Thyroid gland (tissue), 4 donors: ENCODE measurements around the gene PLEKHH1. TPM values are rescaled to one million over a fixed set of nuclear protein-coding genes. Genes with fewer than 3 reads are reported as not detected.

Source experiments
- DNase-seq, 2 donors: peaks; one replicate each; pipeline ENCODE4 v3.0.0-alpha.2; 2019
- H3K27ac ChIP-seq, 3 donors: fragments of 200-600 bp; sonication (generic); 1 replicate in 2 of 3; 2 replicates in 1 of 3; pipeline ENCODE4 v1.5.1; 2016 to 2019; ENCODE audit warnings: mild to moderate bottlenecking in 1 of 3, moderate library complexity in 1 of 3
- H3K27me3 ChIP-seq: fragments of 200-600 bp; sonication (generic); one replicate; pipeline ENCODE4 v1.5.1; 2019
- H3K36me3 ChIP-seq, 2 donors: fragments of 200-600 bp; sonication (generic); one replicate each; pipeline ENCODE4 v1.5.1; 2016 to 2019
- H3K4me1 ChIP-seq, 2 donors: fragments of 200-600 bp; sonication (generic); one replicate each; pipeline ENCODE4 v1.5.1; 2017 to 2019
- H3K4me3 ChIP-seq, 3 donors: fragments of 200-600 bp; sonication (generic); replicated peaks in 1 of 3; 1 replicate in 2 of 3; 2 replicates in 1 of 3; pipeline ENCODE4 v1.5.1; 2016; ENCODE audit warnings: mild to moderate bottlenecking in 1 of 3
- H3K9me3 ChIP-seq: fragments of 200-600 bp; sonication (generic); one replicate; pipeline ENCODE4 v1.5.1; 2017
- CTCF ChIP-seq, 6 experiments: fragments of 200-600 bp in 3 of 6; fragments of 450-650 bp in 3 of 6; sonication (generic) in 3 of 6; IDR thresholded peaks; one replicate each; pipeline ENCODE4 v1.5.1; 2016 to 2019; ENCODE audit warnings: antibody characterized with exemption in 6 of 6, mild to moderate bottlenecking in 2 of 6, inconsistent platforms in 1 of 6, moderate library complexity in 1 of 6
- POLR2A ChIP-seq, 2 donors: fragments of 450-650 bp; IDR thresholded peaks; one replicate each; pipeline ENCODE4 v1.6.1; 2017; ENCODE audit warnings: antibody characterized with exemption in 2 of 2, mild to moderate bottlenecking in 2 of 2, moderate library complexity in 1 of 2
- WGBS, 2 donors: methylation state at CpG; one replicate each; pipeline ENCODE4 v1.1.5; 2017; 5-methylcytosine and 5-hydroxymethylcytosine counted together
- intact Hi-C: fragments of 100-400 bp; cut with DNase I; formaldehyde crosslinking; loops from one replicate; pipeline ENCODE4 v1.15.1; 2023
- total RNA-seq, 4 donors: library from RNA; depleted of rRNA; stranded (reverse); fragments of >200 nt; gene quantifications; one replicate each; pipeline ENCODE4 v1.2.3, GENCODE V29; 2016

PLEKHH1 gene
- total RNA-seq, 4 donors from 2014 or later = 225 to 336 (median 241) TPM

DNA sequence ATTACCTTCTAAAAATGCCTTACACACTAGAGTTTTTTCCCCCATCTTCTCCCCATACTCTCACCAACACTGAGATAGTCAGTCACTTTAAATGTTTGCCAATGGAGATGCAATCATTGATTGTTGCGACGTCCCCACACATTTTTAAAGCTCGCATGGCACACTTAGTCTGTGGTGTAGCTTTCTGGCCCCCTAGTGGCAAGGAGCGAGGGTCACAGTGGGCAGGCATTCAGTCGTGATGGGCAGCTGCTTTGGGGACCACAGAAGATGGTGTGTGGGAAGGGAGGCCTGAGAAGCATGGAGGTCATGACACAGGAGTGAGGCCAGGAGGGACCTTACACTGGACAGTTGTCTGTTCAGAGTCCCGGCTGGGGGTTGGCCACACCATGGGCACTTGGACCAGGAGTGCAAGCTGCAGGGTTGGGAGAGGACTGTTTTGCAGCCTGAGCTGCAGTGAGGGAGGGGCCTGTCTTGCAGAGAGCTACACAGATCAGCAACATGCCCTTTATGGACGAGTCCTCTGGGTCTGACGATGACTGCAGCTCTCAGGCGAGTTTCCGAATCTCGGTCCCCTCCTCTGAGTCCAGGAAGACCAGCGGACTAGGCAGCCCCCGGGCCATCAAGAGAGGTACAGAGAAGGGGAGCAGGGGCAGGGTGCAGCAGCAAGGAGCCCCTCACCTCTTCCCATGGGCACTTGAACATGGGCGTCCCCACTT is 38.3 kb downstream of the PLEKHH1 start:
- Histone ChIP-seq H3K27ac (no peak overlapping the region), H3K4me3 (no peak overlapping the region), H3K4me1 (peaks cover 15 to 16% of the 10 kb centered on the region in 2 donors), H3K9me3 (no peaks in the 10 kb centered on the region), H3K27me3 (no peaks in the 10 kb centered on the region), H3K36me3 (peaks cover 59 to 62% of the 10 kb centered on the region in 2 donors)
- intact Hi-C loops = loop anchor here (5.0 to 10.0 kb wide), 2 partner anchors 44 to 147 kb away; no protein-coding TSS in a partner anchor
- 26 to 35% methylated on average over 6 to 7 of the region's 14 CpGs for WGBS, 2 donors
- DNase-seq = peak; percentile 61 to 62
- no peak for TF ChIP-seq POLR2A (IDR thresholded peaks at IDR 0.05)
- peak; percentile 35 to 77 (median 68) for TF ChIP-seq CTCF (IDR thresholded peaks at IDR 0.05)

DNA sequence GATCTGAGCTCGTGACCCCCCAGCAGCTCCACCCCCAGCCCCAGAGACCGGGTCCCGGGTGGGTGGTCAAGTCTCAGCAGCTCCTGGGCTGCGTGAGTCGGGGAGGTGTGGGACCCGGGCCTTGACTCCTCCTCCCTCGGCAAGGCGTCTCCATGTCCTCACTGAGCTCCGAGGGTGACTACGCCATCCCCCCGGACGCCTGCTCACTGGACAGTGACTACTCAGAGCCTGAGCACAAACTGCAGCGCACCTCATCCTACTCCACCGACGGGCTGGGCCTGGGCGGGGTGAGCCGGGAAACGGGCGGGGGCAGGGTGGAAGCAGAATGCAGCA is 38.9 kb downstream of the PLEKHH1 start:
- no peak overlapping the region for H3K27ac ChIP-seq
- TF ChIP-seq CTCF (IDR thresholded peaks at IDR 0.05) (no peak), POLR2A (IDR thresholded peaks at IDR 0.05) (no peak)
- intact Hi-C loops = loop anchor here (5.0 to 10.0 kb wide), 2 partner anchors 45 to 147 kb away; no protein-coding TSS in a partner anchor

DNA sequence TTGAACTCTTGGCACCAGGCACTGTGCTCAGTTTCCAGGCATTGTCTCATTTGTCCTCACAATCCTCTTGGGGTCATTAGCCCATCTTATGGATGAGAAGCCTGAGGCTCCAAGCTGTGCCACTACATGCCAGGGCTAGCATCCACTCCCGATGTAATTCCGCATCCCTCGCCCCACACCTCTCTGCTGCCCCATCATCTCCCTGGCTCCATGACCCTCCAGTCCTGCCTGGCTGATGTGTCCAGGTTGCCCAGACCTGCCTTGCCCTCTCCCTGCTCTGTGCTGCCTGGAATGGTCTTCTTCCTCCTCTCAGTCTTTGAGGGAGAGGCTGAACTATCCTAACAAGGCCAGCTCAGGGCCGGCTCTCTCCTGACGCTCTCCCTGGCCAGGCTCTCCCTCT is 39.5 kb downstream of the PLEKHH1 start:
- H3K36me3 ChIP-seq = peaks cover 68% of the 10 kb centered on the region in 2 donors
- H3K9me3 ChIP-seq = no peaks in the 10 kb centered on the region
- no peaks in the 10 kb centered on the region for H3K27me3 ChIP-seq
- no peak for TF ChIP-seq CTCF (IDR thresholded peaks at IDR 0.05)
- no peak for TF ChIP-seq POLR2A (IDR thresholded peaks at IDR 0.05)
- intact Hi-C loops = loop anchor here (5.0 to 10.0 kb wide), 2 partner anchors 45 to 148 kb away; no protein-coding TSS in a partner anchor
- peaks cover 4 to 5% of the 10 kb centered on the region in 2 donors for H3K4me1 ChIP-seq
- H3K27ac ChIP-seq = peak overlapping the region in 1 of 3 donors; percentile 32
- 90 to 94% methylated on average over 5 of the region's 5 CpGs for WGBS, 2 donors
- no peak overlapping the region for H3K4me3 ChIP-seq
- DNase-seq = no peak

More for the DNA sequence above, 38.9 kb downstream of the PLEKHH1 start:
- Histone ChIP-seq H3K4me3 (no peak overlapping the region), H3K27me3 (no peaks in the 10 kb centered on the region), H3K4me1 (peaks cover 9 to 11% of the 10 kb centered on the region in 2 donors), H3K36me3 (peaks cover 61 to 62% of the 10 kb centered on the region in 2 donors), H3K9me3 (no peaks in the 10 kb centered on the region)
- DNase-seq = peak in 1 of 2 donors; percentile 21
- 83 to 87% methylated on average over 17 to 19 of the region's 19 CpGs for WGBS, 2 donors

DNA sequence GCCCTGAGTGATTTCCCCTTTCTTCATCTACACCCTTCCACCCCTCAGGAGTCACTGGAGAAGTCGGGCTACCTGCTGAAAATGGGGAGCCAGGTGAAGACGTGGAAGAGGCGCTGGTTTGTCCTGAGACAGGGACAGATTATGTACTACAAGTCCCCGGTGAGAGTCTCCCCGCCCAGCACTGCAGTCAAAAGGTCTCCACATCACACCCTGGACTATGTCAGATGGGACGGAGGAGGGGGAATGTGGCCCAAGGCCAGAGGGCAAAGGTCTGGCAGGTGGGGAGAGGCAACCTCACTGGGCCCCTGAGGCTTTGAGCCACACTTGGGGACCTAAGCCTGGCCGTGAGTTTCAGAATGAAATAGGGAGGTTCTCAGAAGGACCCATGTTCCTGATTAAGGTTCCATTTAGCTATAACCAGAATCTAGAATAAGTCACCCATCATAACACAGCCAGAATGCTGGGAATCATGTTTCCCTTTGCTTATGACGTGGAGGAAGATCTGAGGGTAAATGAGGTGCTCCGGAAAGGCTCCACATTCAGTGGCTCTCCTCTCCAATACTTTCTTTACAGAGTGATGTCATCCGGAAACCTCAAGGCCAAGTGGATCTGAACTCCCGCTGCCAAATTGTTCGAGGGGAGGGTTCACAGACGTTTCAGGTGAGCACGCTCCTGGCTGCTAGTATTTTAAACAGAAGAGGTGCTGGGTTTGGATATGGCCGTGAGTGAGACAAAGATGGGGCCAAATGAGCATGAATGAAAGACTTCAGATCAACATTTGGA is 40.3 kb downstream of the PLEKHH1 start:
- TF ChIP-seq CTCF (IDR thresholded peaks at IDR 0.05) (no peak), POLR2A (IDR thresholded peaks at IDR 0.05) (no peak)
- no peak overlapping the region for H3K4me3 ChIP-seq
- no peak for DNase-seq
- no peaks in the 10 kb centered on the region for H3K4me1 ChIP-seq
- H3K27me3 ChIP-seq = no peaks in the 10 kb centered on the region
- no peak overlapping the region for H3K27ac ChIP-seq
- intact Hi-C loops = loop anchor here (5.0 to 10.0 kb wide), 2 partner anchors 46 to 149 kb away; no protein-coding TSS in a partner anchor
- H3K9me3 ChIP-seq = no peaks in the 10 kb centered on the region
- 89 to 90% methylated on average over 15 of the region's 15 CpGs for whole genome bisulfite sequencing, 2 donors
- peaks cover 74 to 76% of the 10 kb centered on the region in 2 donors for H3K36me3 ChIP-seq
